Measurements from ENCODE around the gene CDH2.

The CDH2 gene

GRCh38 chr18:28176948-28177827 lies at the start of gene CDH2:
Gene CDH2 (minus strand): TSS chr18:28177130. CDS start chr18:28177022, 108 bp downstream.
- DNase-seq (ENCODE audit: low read depth in 3 of 3): no peak

- DNase-seq (ENCODE audit: low read depth in 3 of 3): no peak
These were observed 35.1 kb upstream of the CDH2 start for GRCh38 chr18:28212060-28212459.

GRCh38 chr18:28208712-28209265 lies 31.9 kb upstream of the CDH2 start:
- no peak for DNase-seq (ENCODE audit: low read depth in 3 of 3)

GRCh38 chr18:28208268-28208667 lies 31.3 kb upstream of the CDH2 start:
- DNase-seq (ENCODE audit: low read depth in 3 of 3): no peak

DNA sequence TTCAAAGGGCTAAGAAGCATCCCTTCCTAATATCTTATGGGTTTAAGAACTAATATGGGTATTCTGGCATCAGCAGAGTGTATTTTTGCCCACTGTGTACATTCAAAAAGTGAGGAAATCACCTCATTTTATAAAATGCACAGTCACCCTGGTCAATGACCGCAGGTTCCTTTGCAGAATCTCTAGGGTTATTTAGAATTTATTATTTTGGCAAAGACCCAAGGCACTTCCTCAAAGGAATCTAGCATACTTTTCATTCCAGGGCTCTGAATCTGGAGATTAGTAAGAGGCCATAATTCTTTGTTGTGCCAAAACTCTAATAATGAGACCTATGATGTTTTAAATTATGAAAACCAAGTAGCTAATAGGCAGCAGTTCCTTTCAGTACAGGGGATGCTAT lies 27.2 kb upstream of the CDH2 start:
- DNase-seq (ENCODE audit: low read depth in 3 of 3): no peak

DNA sequence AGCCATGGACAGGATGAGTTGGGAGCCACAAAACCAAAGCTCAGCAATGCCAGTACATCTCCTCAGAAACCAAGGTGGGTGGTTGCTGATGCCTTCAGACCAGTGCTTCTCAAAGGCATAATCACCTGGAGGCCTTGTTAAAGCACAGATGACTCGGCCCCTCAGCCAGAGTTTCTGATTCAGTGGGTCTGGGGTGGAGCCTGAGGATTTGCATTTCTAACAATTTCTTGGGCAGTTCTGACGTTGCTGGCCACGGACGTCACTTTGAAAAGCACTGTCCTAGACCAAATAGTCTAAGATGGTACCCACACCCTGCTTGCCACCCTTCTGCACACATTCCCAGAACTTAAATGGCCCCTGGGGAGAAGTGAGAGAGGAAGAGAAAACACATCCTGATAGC lies 24.1 kb upstream of the CDH2 start:
- no peak for DNase-seq (ENCODE audit: low read depth in 3 of 3)

GRCh38 chr18:28198620-28199019 lies 21.7 kb upstream of the CDH2 start:
- no peak for DNase-seq (ENCODE audit: low read depth in 3 of 3)

GRCh38 chr18:28193177-28193778 lies 16.3 kb upstream of the CDH2 start:
- no peak for DNase-seq (ENCODE audit: low read depth in 3 of 3)

- DNase-seq (ENCODE audit: low read depth in 3 of 3): no peak
These were observed 12.7 kb upstream of the CDH2 start for GRCh38 chr18:28189400-28190239.

GRCh38 chr18:28185121-28185520 lies 8.2 kb upstream of the CDH2 start:
- no peak for DNase-seq (ENCODE audit: low read depth in 3 of 3)

DNA sequence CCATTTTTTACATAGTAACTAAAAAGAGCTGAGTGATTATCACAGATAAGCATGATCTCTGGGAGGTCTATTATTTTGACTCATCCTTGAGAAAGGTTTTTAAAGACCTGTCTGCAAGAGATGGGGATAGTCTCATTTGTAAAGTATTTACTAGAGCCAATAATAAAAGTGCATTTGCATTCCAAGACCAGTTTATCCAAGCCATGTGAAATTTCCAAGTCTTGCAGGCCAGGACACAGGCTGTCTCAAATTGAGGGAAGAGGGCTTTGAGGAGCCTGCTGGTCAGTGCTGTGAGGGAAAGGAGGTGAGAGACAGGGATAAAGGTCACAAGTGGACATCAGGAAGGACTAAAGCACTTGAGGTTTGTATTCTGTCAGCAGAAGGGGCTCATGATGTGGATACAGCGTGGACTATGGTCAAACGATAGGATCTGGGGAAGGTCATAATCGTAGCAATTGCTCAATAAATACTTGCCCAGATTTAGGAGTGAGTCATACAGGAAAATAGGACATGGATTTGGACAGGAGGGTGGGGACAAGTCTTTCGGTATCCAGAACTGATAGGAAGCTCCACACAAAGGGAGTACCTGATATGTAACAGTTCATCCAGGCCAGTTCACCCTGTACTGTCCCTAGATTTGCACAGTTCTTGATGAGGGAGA lies 6.6 kb upstream of the CDH2 start:
- DNase-seq (ENCODE audit: low read depth in 3 of 3): no peak

DNA sequence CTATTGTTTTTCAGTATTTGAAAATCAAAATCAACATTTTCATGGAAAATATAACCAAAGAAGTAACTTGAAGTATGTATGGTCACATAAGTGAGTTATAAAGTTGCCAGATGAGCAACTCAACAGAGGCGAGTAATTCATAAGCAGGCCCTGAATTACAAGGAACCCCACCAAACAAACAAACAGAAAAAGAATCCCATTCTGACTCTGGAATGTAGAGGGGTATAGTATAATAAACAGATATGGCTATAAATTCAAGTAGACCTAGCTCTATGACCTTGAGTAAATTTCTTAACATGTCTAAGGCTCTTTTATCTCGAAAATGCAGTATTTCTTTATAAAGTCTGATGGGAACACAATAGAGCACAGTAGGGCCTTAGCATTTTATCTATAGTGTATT lies 4.7 kb upstream of the CDH2 start:
- DNase-seq (ENCODE audit: low read depth in 3 of 3): no peak

DNA sequence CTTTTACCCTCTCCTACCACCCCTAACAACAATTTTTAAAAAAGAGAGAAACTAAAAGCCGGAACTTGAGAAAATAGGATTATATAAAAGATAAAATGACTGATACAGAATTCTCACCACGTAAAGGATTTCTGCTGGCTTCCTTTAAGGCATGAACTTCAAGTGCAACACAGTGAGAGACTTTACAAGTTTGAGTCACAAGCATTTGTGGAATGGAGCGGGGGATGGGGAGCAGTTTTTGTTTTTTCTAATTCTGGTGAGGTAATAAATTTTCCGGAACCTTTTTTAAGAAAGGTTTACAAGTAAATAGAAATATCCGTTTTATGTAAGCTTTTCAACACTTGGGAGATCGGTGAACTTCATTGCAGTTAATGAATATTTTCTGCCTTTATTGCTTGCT lies 1.8 kb upstream of the CDH2 start:
- DNase-seq (ENCODE audit: low read depth in 3 of 3): no peak

- no peak for DNase-seq (ENCODE audit: low read depth in 3 of 3)
These were observed 1.1 kb upstream of the CDH2 start for GRCh38 chr18:28177828-28178635.

- no peak for DNase-seq (ENCODE audit: low read depth in 3 of 3)
These were observed 307 bp downstream of the CDH2 start for GRCh38 chr18:28176698-28176947.

DNA sequence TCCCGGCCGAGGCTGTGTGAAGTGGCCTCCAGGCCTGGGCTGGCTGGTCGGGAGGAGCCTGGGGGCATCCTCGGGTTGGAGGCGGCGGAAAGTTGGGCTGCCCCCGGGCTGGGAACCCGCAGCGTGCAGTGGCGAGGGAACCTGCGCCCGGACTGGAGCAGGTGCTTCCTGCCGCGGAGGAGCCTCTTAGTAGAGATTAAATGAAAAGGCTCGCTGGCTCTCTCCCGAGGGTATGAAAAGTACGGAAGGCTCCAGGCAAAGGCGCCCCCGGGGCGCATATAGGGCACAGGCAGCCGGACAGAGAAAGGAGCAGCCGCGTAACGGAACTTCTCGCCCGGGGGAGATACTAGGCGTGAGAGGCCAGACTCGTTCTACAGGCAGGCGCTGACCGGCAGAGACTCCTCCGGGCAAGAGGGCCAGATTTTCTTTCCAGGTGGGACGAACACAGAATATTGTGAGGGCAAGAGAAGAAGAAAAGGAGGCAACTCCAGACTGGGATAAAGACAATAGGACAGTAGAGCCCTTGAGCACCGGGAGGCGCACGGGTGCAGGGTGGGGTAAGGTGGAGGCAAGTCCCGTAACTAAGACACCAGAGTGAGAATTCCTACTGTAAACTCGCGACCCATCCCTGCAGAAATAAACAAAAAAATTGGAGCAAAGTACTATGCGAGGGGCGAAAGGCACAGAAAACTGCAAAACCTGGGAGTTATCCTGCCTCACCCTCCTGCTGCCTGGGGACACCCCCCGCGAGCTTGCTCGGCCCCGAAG lies 816 bp downstream of the CDH2 start:
- DNase-seq (ENCODE audit: low read depth in 3 of 3): no peak

DNA sequence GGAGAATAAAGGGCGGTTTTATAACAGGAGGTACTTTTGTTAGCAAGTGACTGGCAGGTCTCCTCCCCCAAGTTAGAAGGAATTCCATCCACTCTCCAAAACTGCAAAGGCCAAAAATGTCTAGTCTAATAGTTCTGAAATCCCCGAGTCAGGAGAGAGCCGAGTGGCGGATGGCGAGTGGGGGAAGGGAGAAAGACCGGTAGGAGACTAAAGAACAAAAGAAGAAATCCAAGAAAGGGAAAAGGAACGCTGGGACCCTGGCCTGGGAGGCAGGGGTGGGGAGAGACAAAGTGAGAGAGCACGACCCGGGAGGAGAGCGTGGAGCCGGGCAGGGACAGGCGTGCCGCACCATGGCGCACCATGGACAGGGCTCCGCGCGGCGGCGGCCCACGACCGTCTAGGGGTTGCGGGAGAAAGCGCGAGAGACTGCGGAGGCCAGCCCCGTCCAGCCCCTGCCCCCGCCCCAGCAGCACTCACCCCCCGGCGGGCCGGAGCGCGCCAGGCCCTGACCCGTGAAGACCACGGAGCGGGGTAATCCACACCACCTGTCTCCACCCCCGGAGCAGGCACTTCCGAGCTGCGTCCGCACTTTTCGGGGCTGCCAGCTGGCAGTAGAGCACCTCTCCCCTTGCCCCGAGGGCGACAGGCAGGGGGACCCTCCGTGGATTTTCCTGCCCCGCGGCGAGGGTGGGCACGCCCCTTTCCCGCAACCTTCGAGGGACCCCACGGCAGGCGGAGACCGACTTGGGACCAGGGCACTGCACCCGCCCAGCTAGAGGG lies 1.6 kb downstream of the CDH2 start:
- DNase-seq (ENCODE audit: low read depth in 3 of 3): no peak

- no peak for DNase-seq (ENCODE audit: low read depth in 3 of 3)
These were observed 2.6 kb downstream of the CDH2 start for GRCh38 chr18:28174181-28174905.

- DNase-seq (ENCODE audit: low read depth in 3 of 3): no peak
These were observed 5.1 kb downstream of the CDH2 start for GRCh38 chr18:28171837-28172236.
